ENCODE measurements around the gene SLC25A43.

DNA sequence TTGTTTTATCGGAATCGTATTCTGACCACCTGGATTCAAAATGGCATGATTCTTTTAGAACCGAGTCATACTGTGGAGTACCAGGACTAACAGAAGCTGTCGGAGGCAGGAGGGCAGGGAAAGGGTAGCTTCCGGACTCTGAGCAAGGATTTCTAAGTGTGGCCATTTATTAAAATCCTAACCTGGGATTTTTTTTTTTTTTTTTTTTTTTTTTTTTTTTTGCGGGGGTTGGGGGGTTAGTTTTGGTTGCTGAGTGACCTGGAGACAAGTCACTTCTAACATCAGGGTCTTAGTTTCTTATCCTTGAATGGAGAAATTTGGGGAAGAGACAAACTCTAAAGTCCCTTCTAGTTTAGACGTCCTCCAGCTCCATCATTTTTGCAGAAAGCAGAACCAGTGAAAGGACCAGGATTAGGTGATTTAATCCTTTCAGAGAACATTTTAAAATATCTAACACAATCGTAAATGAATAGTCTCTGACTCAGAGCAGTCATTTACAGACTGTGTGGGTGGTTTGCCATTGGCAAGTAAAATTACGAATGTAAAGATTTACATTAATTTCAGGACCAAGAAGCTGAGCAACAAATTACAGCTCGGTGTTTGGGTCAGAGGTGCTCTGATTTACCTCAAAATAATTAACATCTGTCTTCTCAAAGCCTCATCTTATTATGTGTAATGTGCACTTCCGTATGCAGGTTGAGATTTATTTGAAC, 76.4 kb downstream of the SLC25A43 start:
- TF ChIP-seq, protein P1, sequence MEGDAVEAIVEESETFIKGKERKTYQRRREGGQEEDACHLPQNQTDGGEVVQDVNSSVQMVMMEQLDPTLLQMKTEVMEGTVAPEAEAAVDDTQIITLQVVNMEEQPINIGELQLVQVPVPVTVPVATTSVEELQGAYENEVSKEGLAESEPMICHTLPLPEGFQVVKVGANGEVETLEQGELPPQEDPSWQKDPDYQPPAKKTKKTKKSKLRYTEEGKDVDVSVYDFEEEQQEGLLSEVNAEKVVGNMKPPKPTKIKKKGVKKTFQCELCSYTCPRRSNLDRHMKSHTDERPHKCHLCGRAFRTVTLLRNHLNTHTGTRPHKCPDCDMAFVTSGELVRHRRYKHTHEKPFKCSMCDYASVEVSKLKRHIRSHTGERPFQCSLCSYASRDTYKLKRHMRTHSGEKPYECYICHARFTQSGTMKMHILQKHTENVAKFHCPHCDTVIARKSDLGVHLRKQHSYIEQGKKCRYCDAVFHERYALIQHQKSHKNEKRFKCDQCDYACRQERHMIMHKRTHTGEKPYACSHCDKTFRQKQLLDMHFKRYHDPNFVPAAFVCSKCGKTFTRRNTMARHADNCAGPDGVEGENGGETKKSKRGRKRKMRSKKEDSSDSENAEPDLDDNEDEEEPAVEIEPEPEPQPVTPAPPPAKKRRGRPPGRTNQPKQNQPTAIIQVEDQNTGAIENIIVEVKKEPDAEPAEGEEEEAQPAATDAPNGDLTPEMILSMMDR (conservative IDR thresholded peaks at IDR 0.05; ENCODE audit: low read length): no peak
- TF ChIP-seq EZH2phosphoT487 (IDR thresholded peaks at IDR 0.05; ENCODE audit: borderline replicate concordance, low read depth, low read length): no peak

Data from OCI-LY7 (cell line).